H1 (cell line): Measurements from ENCODE around the gene FAM83B. TPM values are rescaled to one million over a fixed set of nuclear protein-coding genes. Genes with fewer than 3 reads are reported as not detected.

ENCODE experiments used
- CTCF ChIA-PET: fragments of 300-600 bp; sonication (Branson Sonifier 250); formaldehyde crosslinking; loops from one replicate; lab custom pipeline; 2021; ENCODE audit not compliant: partially characterized antibody; lab: Charles Lee
- POLR2A ChIA-PET: fragments of 300-600 bp; sonication (Branson Sonifier 250); formaldehyde crosslinking; loops from one replicate; lab custom pipeline; 2021; ENCODE audit warnings: inconsistent platforms; ENCODE audit not compliant: partially characterized antibody; lab: Charles Lee
- DNase-seq, 2 experiments: peaks; one replicate each; pipeline versions ENCODE4 v3.0.0 to v3.0.0-alpha.2; 2010 to 2022; ENCODE audit warnings: low spot score in 2 of 2, low read depth in 1 of 2, mixed read lengths in 1 of 2
- FAIRE-seq: peaks from 2 replicates; lab custom pipeline; 2011; peaks lifted over from hg19 to GRCh38; lab: Jason Lieb, UNC
- H2AFZ ChIP-seq: 2 replicates; pipeline ENCODE4 v1.8.1; 2012; ENCODE audit warnings: low read length, inconsistent platforms
- H2AK5ac ChIP-seq: 2 replicates; pipeline ENCODE4 v1.6.1; 2013; ENCODE audit warnings: low read depth, low read length
- H2BK120ac ChIP-seq: replicated peaks from 2 replicates; pipeline ENCODE3; 2013; ENCODE audit warnings: low read depth, low read length, inconsistent platforms
- H2BK12ac ChIP-seq: 2 replicates; pipeline ENCODE4 v1.6.1; 2013; ENCODE audit warnings: low read depth, low read length
- H2BK15ac ChIP-seq: 2 replicates; pipeline ENCODE4 v1.6.1; 2013; ENCODE audit warnings: low read length
- H2BK20ac ChIP-seq: 2 replicates; pipeline ENCODE4 v1.6.1; 2013; ENCODE audit warnings: low read length
- H2BK5ac ChIP-seq: 2 replicates; pipeline ENCODE4 v1.6.1; 2013; ENCODE audit warnings: low read depth, low read length
- H3K14ac ChIP-seq: 2 replicates; pipeline ENCODE4 v1.6.1; 2013; ENCODE audit warnings: inconsistent platforms; ENCODE audit not compliant: insufficient read length
- H3K18ac ChIP-seq: 2 replicates; pipeline ENCODE4 v1.6.1; 2013; ENCODE audit warnings: low read length; ENCODE audit errors: extremely low read depth
- H3K23ac ChIP-seq: 2 replicates; pipeline ENCODE4 v1.6.1; 2013; ENCODE audit warnings: inconsistent platforms; ENCODE audit not compliant: insufficient read length
- H3K23me2 ChIP-seq: 2 replicates; pipeline ENCODE4 v1.6.1; 2013; ENCODE audit warnings: low read depth, low read length
- H3K27ac ChIP-seq: 2 replicates; pipeline ENCODE4 v1.6.1; 2011; ENCODE audit warnings: low read depth, low read length, inconsistent platforms
- H3K27me3 ChIP-seq, 4 experiments: replicated peaks in 1 of 4; 1 replicate in 1 of 4; 2 replicates in 3 of 4; pipeline versions ENCODE4 v1.6.1 to v1.8.1; 2011 to 2013; ENCODE audit warnings: low read length in 3 of 4, mild to moderate bottlenecking in 3 of 4, inconsistent platforms in 2 of 4, mixed read lengths in 2 of 4, moderate library complexity in 1 of 4; ENCODE audit not compliant: control insufficient read depth in 3 of 4, insufficient read depth in 3 of 4; ENCODE audit errors: extremely low read depth in 1 of 4
- H3K36me3 ChIP-seq, 4 experiments: 2 replicates each; pipeline versions ENCODE4 v1.6.1 to v1.8.1; 2011 to 2013; ENCODE audit warnings: mild to moderate bottlenecking in 4 of 4, low read length in 3 of 4, moderate library complexity in 2 of 4, control low read depth in 1 of 4, inconsistent platforms in 1 of 4; ENCODE audit not compliant: insufficient read depth in 4 of 4, control insufficient read depth in 2 of 4
- H3K4ac ChIP-seq: replicated peaks from 2 replicates; pipeline ENCODE3; 2013; ENCODE audit warnings: low read length, low read depth, mixed read lengths, inconsistent platforms; ENCODE audit not compliant: insufficient read length
- H3K4me1 ChIP-seq, 4 experiments: replicated peaks in 1 of 4; 1 replicate in 1 of 4; 2 replicates in 3 of 4; pipeline versions ENCODE4 v1.6.1 to v1.8.1; 2011 to 2013; ENCODE audit warnings: low read length in 3 of 4, inconsistent platforms in 2 of 4, mixed read lengths in 1 of 4; ENCODE audit not compliant: insufficient read depth in 4 of 4, control insufficient read depth in 3 of 4
- H3K4me2 ChIP-seq, 2 experiments: 2 replicates each; pipeline versions ENCODE4 v1.6.1 to v1.8.1; 2011 to 2013; ENCODE audit warnings: low read depth in 2 of 2, low read length in 2 of 2, control low read depth in 1 of 2, inconsistent platforms in 1 of 2, mild to moderate bottlenecking in 1 of 2; ENCODE audit not compliant: insufficient read depth in 1 of 2
- H3K4me3 ChIP-seq, 4 experiments: fragments of 200-600, 300-600 bp in 1 of 4; sonication (generic), shearing (Covaris generic), sonication (Bioruptor Twin) in 1 of 4; 2 replicates each; pipeline versions ENCODE4 v1.5.1 to v1.8.1; 2011 to 2016; ENCODE audit warnings: low read length in 4 of 4, low read depth in 3 of 4, control low read depth in 2 of 4, inconsistent platforms in 2 of 4, mild to moderate bottlenecking in 2 of 4, mixed read lengths in 1 of 4, moderate library complexity in 1 of 4; ENCODE audit not compliant: insufficient read depth in 2 of 4; ENCODE audit errors: extremely low read depth in 1 of 4
- H3K56ac ChIP-seq: replicated peaks from 2 replicates; pipeline ENCODE3; 2013; ENCODE audit warnings: low read depth, mild to moderate bottlenecking, mixed read lengths, low read length, inconsistent platforms; ENCODE audit not compliant: insufficient read length
- H3K79me1 ChIP-seq: 2 replicates; pipeline ENCODE4 v1.6.1; 2013; ENCODE audit warnings: low read depth, low read length, control low read depth
- H3K79me2 ChIP-seq, 2 experiments: 2 replicates each; pipeline versions ENCODE4 v1.6.1 to v1.8.1; 2012 to 2013; ENCODE audit warnings: low read length in 2 of 2, mild to moderate bottlenecking in 2 of 2, inconsistent platforms in 1 of 2; ENCODE audit not compliant: insufficient read depth in 2 of 2, control insufficient read depth in 1 of 2
- H3K9ac ChIP-seq, 4 experiments: replicated peaks in 1 of 4; 1 replicate in 1 of 4; 2 replicates in 3 of 4; pipeline versions ENCODE4 v1.6.1 to v1.8.1; 2011 to 2013; ENCODE audit warnings: low read depth in 3 of 4, low read length in 3 of 4, control low read depth in 2 of 4, mild to moderate bottlenecking in 2 of 4, moderate library complexity in 2 of 4, inconsistent platforms in 1 of 4; ENCODE audit errors: extremely low read depth in 1 of 4
- H3K9me3 ChIP-seq, 2 experiments: 2 replicates each; pipeline versions ENCODE4 v1.6.1 to v1.8.1; 2012 to 2013; ENCODE audit warnings: mild to moderate bottlenecking in 2 of 2, moderate library complexity in 2 of 2, control low read depth in 1 of 2, inconsistent platforms in 1 of 2, low read depth in 1 of 2, low read length in 1 of 2, mixed read lengths in 1 of 2; ENCODE audit not compliant: insufficient read depth in 2 of 2
- H4K20me1 ChIP-seq, 2 experiments: replicated peaks in 1 of 2; 2 replicates each; pipeline versions ENCODE3 to v1.8.1; 2011 to 2013; ENCODE audit warnings: inconsistent platforms in 2 of 2, low read length in 2 of 2, mild to moderate bottlenecking in 1 of 2; ENCODE audit not compliant: insufficient read depth in 2 of 2, control insufficient read depth in 1 of 2
- H4K5ac ChIP-seq: 2 replicates; pipeline ENCODE4 v1.6.1; 2013; ENCODE audit warnings: low read length, low read depth, mixed read lengths, inconsistent platforms; ENCODE audit not compliant: insufficient read length
- H4K8ac ChIP-seq: 2 replicates; pipeline ENCODE4 v1.8.0; 2013; ENCODE audit warnings: mild to moderate bottlenecking, moderate library complexity, low read length, inconsistent platforms; ENCODE audit not compliant: insufficient read depth; ENCODE audit errors: extremely low read depth
- H4K91ac ChIP-seq: replicated peaks from 2 replicates; pipeline ENCODE3; 2013; ENCODE audit warnings: low read length, mixed read lengths, inconsistent platforms; ENCODE audit not compliant: insufficient read length
- CREB1 ChIP-seq: IDR thresholded peaks from 2 replicates; pipeline ENCODE4 v1.6.1; 2012; ENCODE audit warnings: inconsistent platforms
- RAD21 ChIP-seq, 2 experiments: IDR thresholded peaks in 1 of 2; conservative IDR thresholded peaks in 1 of 2; 2 replicates each; pipeline ENCODE4 v1.6.1; 2011; ENCODE audit warnings: low read depth in 2 of 2, low read length in 2 of 2, improper control_type of control experiment in 1 of 2, inconsistent platforms in 1 of 2, mild to moderate bottlenecking in 1 of 2, moderate library complexity in 1 of 2
- TAF7 ChIP-seq: optimal IDR thresholded peaks from 2 replicates; pipeline ENCODE3; 2011; ENCODE audit warnings: low read depth, mild to moderate bottlenecking, inconsistent platforms, low read length, moderate library complexity, borderline replicate concordance
- TBP ChIP-seq: IDR thresholded peaks from 2 replicates; pipeline ENCODE4 v1.6.1; 2011; ENCODE audit warnings: low read depth, low read length, improper control_type of control experiment
- TEAD4 ChIP-seq: IDR thresholded peaks from 2 replicates; pipeline ENCODE4 v1.6.1; 2012; ENCODE audit warnings: low read depth, low read length, inconsistent platforms, mixed read lengths
- USF2 ChIP-seq: IDR thresholded peaks from 2 replicates; pipeline ENCODE4 v1.6.1; 2011; ENCODE audit warnings: low read length, improper control_type of control experiment
- WGBS, 2 experiments: shearing (Covaris generic) in 1 of 2; methylation state at CpG; one replicate each; pipeline versions ENCODE4 v1.1.6 to v1.1.7; 2013 to 2015; ENCODE audit warnings: low lambda C conversion rate in 2 of 2, mixed read lengths in 2 of 2, inconsistent platforms in 1 of 2, low coverage in 1 of 2, missing lambda C conversion rate in 1 of 2; ENCODE audit not compliant: insufficient replicate concordance in 2 of 2, insufficient coverage in 1 of 2, insufficient read length in 1 of 2; ENCODE audit errors: extremely low coverage in 1 of 2, missing lambda C conversion rate in 1 of 2; 5-methylcytosine and 5-hydroxymethylcytosine counted together
- polyA plus RNA-seq, 7 experiments: library from polyadenylated mRNA; depleted of rRNA in 3 of 7; stranded (reverse) in 5 of 7; unstranded in 2 of 7; fragments of >200 nt in 5 of 7; fragments of 200-250 nt in 2 of 7; gene quantifications; 1 replicate in 5 of 7; 2 replicates in 1 of 7; 4 replicates in 1 of 7; pipeline versions ENCODE4 v1.2.1 to v1.2.3, GENCODE V29; 2011 to 2013; ENCODE audit warnings: missing spikeins in 2 of 7, mixed read lengths in 2 of 7
- total RNA-seq: library from RNA; stranded (reverse); fragmentation: NEBNext Ultra II Directional; extraction: Animal tissue kit (Norgen Biotek cat#: 25700); gene quantifications from 2 replicates; pipeline ENCODE4 v1.2.1, GENCODE V29; 2021

FAM83B gene
- total and polyA plus RNA-seq, 2 of the 8 experiments (the other 6 are each of a cell fraction or from before 2014, with no cell fraction given), result 0.71 to 5.7 TPM

- Histone ChIP-seq H3K23ac (no peak overlapping the region), H3K79me1 (no peaks in the 10 kb centered on the region), H3K4ac (no peak overlapping the region), H3K56ac (no peak overlapping the region), H2BK5ac (no peak overlapping the region), H4K8ac (no peak overlapping the region), H2AK5ac (no peak overlapping the region), H2BK20ac (no peak overlapping the region), H2AFZ (no peak overlapping the region), H3K27me3 (no peaks in the 10 kb centered on the region), H3K79me2 (no peaks in the 10 kb centered on the region), H2BK120ac (no peak overlapping the region), H3K27ac (no peak overlapping the region), H4K20me1 (no peaks in the 10 kb centered on the region), H4K91ac (no peak overlapping the region), H4K5ac (no peak overlapping the region), H2BK12ac (no peak overlapping the region), H3K14ac (no peak overlapping the region), H2BK15ac (no peak overlapping the region), H3K36me3 (no peaks in the 10 kb centered on the region; a peak in 1 of 8 replicates), H3K18ac (no peak overlapping the region), H3K4me3 (no peak overlapping the region), H3K9ac (no peak overlapping the region), H3K9me3 (no peaks in the 10 kb centered on the region), H3K23me2 (no peaks in the 10 kb centered on the region), H3K4me2 (no peak overlapping the region), H3K4me1 (no peaks in the 10 kb centered on the region)
- POLR2A ChIA-PET, result no interaction called here
- DNase-seq (no peak), FAIRE-seq (no peak)
- CTCF ChIA-PET, result no interaction called here
- WGBS, 2 experiments, result 85% methylated on average over 1 of the region's 1 CpG; no CpG with 5 or more reads in 1 of the 2 experiments
- TF ChIP-seq TAF7 (no peak), TBP (no peak), CREB1 (no peak), USF2 (no peak), TEAD4 (no peak), RAD21 (IDR thresholded peaks at IDR 0.05 in 1 of 2, conservative IDR thresholded peaks at IDR 0.05 in 1 of 2; ENCODE audit: low read depth in 2 of 2, low read length in 2 of 2) (no peak)
Observed at GRCh38 chr6:54921891-54922290, 75.3 kb downstream of the FAM83B start.
